ENCODE results near the gene KRTAP16-1.

DNA sequence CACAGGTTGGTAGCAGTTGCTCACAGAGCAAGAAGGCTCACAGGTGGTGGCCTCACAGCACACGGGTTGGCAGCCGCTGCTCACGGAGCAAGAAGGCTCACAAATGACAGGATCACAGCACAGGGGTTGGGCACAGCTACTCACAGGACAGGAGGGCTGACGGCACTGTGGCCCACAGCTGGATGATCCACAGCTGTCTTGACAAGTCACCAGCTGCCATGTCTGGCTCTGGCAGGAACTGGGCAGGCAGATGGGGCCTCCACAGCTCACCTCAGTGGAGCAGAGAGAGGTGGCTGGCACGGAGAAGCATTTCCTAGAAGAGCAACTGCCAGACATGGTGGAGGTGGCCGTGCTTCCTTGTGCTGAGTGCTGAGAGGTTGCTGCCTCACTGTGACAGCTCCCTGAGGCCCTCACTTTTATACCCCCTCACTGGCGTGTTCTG, at the start of gene KRTAP16-1:
- TF ChIP-seq SRF (IDR thresholded peaks at IDR 0.05; ENCODE audit: low read depth, low read length) (no peak), NANOG (IDR thresholded peaks at IDR 0.05; ENCODE audit: insufficient read depth, low read depth, low read length, poor library complexity, severe bottlenecking) (no peak), CTCF (IDR thresholded peaks at IDR 0.05; ENCODE audit: control extremely low read depth in 1 of 3, insufficient read depth in 1 of 3, low read depth in 1 of 3, low read length in 3 of 3) (no peak), TAF1 (IDR thresholded peaks at IDR 0.05; ENCODE audit: low read depth, low read length) (no peak), SUZ12 (IDR thresholded peaks at IDR 0.05; ENCODE audit: low read length) (no peak), EP300 (IDR thresholded peaks at IDR 0.05; ENCODE audit: borderline replicate concordance in 1 of 2, low read depth in 2 of 2, low read length in 2 of 2) (no peak), SP1 (IDR thresholded peaks at IDR 0.05; ENCODE audit: low read depth, low read length) (no peak), NRF1 (IDR thresholded peaks at IDR 0.05; ENCODE audit: low read depth, low read length) (no peak), POLR2AphosphoS5 (IDR thresholded peaks at IDR 0.05; ENCODE audit: low read depth, low read length) (no peak), EGR1 (IDR thresholded peaks at IDR 0.05; ENCODE audit: borderline replicate concordance, low read depth, low read length) (no peak), EZH2 (IDR thresholded peaks at IDR 0.05; ENCODE audit: low read depth, low read length, severe bottlenecking) (no peak)
- TF ChIP-seq, protein P1, sequence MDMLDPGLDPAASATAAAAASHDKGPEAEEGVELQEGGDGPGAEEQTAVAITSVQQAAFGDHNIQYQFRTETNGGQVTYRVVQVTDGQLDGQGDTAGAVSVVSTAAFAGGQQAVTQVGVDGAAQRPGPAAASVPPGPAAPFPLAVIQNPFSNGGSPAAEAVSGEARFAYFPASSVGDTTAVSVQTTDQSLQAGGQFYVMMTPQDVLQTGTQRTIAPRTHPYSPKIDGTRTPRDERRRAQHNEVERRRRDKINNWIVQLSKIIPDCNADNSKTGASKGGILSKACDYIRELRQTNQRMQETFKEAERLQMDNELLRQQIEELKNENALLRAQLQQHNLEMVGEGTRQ (IDR thresholded peaks at IDR 0.05; ENCODE audit: low read length) = no peak
